Ramos (cell line): ENCODE data around the gene BUD31.
"Not testable (repeated sequence)": the region's sequence is repeated elsewhere in the genome, so short reads cannot be mapped to it uniquely, and the experiment has no call there.

Source experiments
- in situ Hi-C: fragments of 300-500 bp; cut with MboI; formaldehyde crosslinking; loops from one replicate; pipeline ENCODE4 v1.14.3; 2022; ENCODE audit warnings: low sequenced_read_pairs; ENCODE audit not compliant: unreplicated experiment

The BUD31 gene

DNA sequence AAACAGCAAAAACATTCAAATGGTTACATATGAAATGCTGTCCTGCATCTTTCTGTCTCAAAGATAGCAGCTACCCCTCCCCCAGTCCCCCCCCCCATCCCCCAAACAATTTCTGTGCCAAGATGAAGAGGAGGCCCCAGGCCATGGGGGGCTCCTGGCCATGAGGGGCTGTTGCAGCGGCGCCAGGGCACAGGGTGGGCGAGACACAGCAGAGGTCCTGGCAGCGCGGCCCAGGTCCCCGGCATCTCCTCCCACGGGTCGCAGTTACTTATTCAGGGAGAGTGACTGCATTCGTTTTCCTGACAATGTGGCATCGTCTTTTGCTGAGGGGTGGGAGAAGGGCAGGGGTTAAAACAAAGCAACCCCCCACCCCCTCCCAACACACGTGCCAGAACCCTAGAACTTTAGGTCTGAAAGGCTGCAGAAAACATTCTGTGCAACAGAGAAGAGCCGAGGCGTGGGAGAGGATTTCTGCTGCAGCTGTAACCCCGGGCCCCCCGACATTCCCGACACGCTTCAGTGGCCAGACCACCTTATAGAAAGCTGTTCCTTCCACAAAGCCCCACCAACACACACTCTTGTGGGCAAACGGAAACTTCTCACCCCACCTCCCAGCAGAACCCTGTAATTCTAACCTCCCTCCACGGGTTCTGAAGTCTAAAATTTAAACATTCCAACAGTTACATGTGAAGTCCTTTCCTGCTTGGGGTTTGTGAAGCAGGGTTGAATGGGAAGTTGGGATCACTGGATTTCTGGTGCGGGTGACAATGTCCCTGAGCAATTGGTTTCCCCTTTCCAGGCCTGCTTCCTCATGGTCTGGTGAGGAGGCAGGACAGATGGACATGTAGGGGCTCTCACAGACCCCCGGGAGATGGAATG lies 12.1 kb upstream of the BUD31 start:
- in situ Hi-C loops: no loop called here

DNA sequence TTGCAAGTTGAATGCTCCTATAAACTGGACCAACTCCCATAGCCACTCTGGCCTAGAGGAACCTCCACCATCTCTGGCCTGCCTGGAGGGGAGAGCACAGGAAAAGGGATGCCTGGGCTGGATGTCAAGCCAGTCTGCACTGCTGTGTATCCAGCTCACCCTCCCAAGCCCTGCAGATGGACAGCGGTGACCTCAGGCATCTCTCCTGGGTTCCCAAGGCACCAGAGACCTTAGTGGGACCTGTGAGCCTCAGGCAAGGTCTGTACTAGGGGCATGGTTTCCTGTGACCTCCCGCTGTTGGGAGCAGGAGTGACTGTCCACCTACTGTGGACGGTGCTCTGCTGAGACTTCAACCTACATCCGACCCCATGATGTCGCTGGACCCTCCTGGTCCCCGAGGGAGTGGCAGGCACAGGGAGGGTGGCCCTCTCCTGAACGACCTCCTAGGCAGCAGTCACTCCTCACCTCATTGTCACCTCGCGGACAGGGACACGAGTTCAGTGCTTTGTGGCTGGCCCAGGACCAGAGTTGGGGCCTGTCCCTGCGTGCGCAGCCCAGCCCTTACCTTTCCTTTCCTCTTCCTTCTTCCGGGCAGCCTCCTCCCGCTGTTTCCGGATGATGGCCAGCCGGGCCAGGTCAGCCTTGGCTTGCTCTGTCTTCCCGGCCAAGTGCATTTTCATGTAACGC lies 11.3 kb upstream of the BUD31 start:
- in situ Hi-C loops: no loop called here

GRCh38 chr7:99398891-99399445 lies 9.8 kb upstream of the BUD31 start:
- in situ Hi-C loops: no loop called here

DNA sequence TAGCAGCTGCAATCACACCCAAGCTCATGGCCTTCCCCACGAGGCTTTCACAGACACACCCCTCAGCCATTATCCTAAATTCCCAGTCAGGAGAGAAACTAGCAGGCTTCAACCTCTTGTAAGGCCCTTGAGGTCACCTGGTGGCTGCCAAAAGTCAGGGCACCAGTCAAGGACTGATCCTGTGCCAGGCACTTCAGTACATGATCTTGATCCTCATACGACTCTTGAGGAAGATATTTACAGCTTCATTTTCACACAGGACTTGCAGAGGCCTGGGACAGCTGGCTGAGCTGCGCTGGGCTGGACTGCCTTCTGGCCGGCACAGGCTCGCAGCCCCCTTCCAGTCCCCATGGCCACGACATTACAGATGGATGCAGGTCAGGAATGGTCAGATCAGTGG lies 9.2 kb upstream of the BUD31 start:
- in situ Hi-C loops: no loop called here

DNA sequence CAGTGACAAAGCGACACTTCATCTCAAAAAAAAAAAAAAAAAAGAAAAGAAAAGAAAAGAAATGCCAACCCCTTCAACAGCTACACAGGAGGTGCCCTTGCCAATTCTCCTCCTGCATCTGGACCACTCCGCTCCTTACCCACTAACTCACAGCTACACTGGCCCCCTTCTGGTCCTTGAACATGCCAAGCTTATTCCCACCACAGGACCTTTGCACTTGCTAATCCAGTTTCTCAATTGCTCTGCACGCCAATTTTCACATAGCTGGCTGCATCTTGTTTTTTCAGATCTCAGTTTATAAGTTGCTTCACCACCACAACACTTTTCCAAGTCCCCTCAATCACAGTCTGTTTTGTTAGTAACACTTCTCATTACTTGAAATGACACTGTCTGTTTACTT lies 5.9 kb upstream of the BUD31 start:
- in situ Hi-C loops: no loop called here

DNA sequence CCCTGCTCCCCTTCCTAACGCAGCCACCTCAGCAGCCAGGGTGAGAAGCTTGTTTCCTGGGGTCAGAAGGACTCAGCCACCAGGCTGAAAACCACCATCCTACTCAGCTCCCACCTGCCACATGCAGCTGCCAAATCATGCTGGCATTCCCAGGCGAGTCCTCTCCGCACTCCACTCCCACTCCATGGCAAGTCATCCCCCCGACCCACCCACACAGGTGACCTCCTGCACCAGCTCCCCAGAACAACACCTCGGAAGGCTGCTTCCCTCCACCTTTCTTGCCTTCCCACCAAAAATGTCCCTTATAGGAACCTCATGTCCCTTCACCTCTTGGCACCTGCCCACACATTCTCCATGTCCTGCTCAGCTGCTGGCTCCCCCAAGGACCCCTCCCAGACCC lies 5.0 kb upstream of the BUD31 start:
- in situ Hi-C loops: no loop called here

DNA sequence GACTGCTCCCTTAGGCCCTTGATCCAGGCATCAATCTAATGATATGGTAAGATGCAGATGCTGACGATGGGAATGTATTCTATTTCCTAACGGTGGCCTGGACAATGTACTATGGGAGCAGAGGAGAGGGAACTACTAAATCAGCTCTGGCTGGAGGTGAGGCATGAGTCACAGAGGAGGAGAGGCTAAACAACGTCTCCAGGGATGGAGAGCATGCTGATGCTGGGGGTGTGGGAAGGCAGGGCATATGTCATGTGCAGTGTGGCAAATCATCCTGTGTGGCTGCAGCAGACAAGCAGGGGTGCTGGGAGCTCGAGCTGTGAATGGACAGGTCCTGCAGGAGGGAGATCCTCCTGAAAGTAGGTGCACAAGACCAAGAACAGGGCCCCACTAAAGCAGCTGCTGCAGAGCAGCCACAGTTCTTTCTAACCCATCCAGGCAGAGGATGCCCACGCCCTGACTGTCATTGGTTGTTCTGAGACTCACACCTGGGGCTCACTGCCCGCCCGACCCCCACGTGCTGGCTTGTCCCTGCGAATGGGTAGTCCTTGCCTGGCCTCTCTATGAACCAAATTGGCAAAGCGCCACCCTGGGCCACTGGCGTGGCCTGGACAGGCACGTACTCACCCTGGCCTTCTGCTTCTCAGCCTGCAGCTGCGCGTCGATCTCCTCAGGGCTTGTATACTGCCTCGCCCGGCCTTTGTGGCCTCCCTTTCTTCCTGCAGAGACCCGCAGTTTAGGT lies 4.4 kb upstream of the BUD31 start:
- in situ Hi-C loops: no loop called here

DNA sequence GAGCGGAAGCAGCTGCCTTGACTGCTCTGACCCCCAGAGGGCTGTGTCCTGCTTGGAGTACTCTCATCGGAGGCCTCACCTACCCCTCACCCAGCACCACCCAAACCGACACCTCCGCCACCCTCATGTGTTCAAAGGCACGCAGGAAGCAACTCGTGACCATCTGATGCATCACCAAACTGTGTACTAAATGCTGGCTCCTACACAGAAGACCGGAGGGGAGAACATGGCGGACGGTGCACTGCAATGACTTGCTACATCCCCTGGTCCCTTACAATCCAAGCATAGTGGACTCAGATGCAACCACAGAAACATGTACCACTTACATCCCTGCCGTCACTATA lies 3.8 kb upstream of the BUD31 start:
- in situ Hi-C loops: no loop called here

DNA sequence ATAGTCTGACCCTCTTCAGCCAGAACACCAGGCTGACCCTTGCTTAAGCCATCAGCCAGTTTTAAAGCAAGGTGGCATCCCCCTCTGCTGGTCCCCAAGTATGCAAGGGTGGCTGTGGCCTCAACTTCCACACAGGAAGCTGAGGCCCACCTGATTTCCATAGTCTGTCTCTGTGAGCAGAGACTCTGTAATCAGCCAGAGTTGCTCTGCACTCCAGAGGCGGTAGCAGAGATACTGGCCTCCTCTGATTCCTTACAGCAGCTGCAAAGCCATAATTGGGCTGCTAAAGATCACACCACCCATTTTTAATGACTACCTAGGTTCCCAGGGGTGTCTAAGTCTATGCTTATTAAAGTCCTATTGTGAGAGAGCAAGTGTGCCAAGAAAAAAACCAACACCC lies 2.2 kb upstream of the BUD31 start:
- in situ Hi-C loops: no loop called here

DNA sequence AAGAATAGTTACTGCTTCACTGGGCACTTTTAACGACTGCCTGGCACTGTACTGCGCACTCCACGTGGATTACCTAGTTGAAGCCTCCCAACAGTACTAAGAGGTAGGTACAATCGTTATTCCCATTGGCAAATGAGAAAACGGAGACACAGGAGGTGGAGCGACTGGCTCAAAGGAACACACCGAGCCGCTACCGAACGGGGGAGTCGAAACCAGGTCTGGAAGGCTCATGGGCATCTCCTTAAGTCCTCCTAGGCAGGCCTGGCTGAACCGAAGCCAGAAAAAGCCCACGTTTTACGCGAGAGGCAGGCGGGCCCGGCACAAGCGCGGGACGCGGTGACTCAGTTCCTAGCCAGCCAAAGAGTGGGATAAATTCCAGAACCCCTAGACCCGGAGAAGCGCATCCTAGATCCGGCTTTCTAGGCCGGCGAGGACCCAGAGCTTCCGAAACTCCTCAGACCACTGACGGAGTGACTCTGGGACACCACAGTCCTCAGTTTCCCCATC lies 844 bp upstream of the BUD31 start:
- in situ Hi-C loops: no loop called here

DNA sequence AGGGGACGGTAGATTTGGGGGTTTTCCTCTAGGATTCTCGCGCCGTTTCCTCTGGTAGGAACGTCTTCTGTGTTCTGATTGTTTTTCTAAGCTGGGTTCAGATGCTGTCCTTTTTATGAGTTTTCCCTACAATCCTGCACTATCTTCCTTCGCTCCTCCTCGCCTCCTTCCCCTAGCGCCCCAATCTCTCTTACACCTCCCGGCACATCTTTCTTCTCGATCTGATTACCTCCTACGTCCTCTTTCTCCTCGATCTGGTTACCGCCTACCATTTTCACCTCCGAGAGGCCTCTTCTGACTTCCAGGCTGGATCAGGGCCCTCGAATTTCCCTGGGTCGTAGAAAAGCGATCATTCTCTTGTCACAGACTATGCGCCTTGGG lies 413 bp downstream of the BUD31 start:
- in situ Hi-C loops: no loop called here

- in situ Hi-C loops: no loop called here
Observed at GRCh38 chr7:99409806-99410205, 1.0 kb downstream of the BUD31 start.

DNA sequence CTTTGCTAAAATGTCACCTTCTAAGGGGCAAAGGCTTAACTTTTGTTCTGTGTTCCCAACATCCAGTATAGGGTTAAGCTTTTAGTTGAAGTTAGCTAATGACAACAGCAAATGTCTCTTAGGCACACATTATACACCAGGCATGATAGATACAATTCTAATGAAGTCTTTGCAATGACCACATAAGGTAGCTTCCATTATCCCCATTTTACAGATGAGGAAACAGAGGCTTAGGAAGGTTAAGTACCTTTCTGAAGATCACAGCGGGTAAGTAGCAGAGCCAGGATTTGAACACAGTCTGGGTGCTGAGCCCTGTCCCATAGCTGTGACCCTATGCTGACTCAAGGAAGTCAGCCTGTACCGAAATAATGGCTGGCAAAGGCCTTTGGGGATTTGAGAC lies 1.9 kb downstream of the BUD31 start:
- in situ Hi-C loops: no loop called here

- in situ Hi-C loops: not testable (repeated sequence)
Observed at GRCh38 chr7:99415513-99416127, 6.9 kb downstream of the BUD31 start.

GRCh38 chr7:99418260-99418659 lies 9.5 kb downstream of the BUD31 start:
- in situ Hi-C loops: no loop called here

DNA sequence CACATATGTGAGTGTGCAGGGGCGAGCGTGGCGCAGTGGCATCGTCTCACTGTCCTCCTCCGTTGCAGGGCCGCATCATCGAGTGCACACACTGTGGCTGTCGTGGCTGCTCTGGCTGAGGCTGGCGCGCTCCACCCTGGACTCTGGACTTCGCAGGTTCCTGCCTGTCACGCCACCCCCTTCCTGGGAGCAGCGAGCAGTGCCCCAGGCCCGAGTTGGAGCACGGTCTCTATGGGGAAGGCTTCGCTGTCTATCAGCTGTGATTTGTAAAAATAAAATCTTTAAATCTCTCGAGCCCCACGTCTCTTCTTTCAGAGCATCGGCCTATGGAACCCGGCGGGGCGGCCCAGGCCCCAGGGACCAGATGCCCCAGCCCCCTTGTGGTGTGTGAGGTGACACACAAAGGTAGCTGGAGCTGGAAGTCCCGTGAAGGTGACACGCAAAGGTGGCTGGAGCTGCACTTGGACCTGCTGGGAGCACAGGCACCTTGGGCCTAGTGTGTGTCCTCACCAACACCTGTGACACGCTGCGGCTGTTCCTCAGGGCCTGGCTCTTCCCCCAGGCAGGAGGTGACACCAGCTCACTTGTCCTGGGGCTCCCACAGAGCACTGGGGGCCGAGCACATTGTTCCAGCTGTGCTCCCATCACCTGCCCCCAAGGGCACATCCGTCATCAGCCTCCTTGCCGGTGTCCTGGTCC lies 10.7 kb downstream of the BUD31 start:
- in situ Hi-C loops: no loop called here

DNA sequence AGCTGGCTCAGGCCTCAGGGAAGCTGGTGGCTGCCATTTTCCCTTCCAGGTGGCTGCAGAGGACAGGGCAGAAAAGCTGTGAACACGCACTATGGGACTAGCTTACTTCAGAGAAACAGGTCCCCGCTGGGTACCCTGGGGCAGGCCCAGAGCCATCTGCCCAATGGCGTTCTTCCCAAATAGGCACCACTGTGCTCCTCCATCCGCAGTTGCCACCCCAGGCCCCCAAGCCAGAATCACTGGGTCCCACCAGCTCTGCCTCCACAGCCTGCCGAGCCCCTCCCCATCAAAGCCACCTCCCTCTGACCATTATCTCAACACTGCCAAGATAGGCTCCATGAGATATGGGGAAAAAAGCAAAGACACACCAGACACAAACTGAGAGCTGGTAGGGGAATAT lies 11.4 kb downstream of the BUD31 start:
- in situ Hi-C loops: no loop called here

DNA sequence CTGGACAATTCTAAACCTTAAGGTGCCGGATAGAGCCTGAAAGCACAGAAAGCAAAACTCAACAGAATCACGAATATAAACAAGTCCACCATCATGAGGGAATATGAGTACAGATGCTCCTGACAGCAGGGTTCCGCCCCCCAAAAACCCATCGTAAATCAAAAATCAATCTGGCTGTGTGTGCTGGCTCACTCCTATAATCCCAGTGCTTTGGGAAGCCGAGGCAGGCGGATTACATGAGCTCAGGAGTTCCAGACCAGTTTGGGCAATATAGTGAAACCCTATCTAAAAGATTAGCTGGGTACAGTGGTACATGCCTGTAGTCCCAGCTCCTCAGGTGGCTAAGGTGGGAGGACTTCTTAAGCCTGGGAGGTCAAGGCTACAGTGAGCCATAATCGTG lies 12.2 kb downstream of the BUD31 start:
- in situ Hi-C loops: no loop called here

DNA sequence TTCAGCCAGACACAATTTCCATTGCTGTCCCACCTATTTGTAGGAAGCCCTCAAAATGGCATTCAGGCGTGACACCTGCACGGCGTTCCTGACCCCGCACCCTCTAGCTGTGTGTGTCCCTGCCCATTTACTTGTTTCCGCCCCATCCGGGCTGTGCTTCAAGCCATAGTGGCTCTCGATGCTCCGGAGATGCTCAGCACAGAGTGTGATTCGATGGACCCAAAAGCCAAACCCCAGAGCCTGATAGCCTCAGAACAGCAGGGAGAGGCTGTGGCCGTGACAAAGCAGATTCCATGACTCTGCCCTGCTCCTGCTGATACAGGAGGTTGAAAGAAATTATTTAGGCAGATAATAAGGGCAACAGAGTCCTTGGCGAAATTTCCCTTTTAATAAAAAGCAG lies 13.4 kb downstream of the BUD31 start:
- in situ Hi-C loops: no loop called here

DNA sequence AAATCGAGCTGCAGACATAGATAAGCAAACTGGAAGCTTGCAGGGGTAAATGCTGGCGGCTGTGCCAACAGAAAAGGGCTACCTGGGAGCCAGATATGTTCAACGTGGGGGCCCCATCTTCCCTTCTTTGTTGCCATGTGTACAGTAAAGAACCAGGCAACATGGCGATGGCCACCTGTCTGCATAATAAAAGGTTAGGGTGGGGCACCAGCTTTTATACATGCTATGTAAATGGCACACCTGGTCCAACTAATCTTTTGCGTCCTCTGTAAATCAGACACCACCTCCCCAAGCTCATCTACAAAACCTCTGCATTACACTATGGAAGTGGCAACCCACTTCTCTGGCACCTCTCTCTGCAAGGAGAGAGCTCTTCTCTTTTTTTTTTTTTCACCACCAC lies 13.9 kb downstream of the BUD31 start:
- in situ Hi-C loops: no loop called here
